ENCODE measurements around the gene ZNF432.

- TF ChIP-seq, protein P1, sequence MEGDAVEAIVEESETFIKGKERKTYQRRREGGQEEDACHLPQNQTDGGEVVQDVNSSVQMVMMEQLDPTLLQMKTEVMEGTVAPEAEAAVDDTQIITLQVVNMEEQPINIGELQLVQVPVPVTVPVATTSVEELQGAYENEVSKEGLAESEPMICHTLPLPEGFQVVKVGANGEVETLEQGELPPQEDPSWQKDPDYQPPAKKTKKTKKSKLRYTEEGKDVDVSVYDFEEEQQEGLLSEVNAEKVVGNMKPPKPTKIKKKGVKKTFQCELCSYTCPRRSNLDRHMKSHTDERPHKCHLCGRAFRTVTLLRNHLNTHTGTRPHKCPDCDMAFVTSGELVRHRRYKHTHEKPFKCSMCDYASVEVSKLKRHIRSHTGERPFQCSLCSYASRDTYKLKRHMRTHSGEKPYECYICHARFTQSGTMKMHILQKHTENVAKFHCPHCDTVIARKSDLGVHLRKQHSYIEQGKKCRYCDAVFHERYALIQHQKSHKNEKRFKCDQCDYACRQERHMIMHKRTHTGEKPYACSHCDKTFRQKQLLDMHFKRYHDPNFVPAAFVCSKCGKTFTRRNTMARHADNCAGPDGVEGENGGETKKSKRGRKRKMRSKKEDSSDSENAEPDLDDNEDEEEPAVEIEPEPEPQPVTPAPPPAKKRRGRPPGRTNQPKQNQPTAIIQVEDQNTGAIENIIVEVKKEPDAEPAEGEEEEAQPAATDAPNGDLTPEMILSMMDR (IDR thresholded peaks at IDR 0.05; ENCODE audit: extremely low read depth in 1 of 2, insufficient read depth in 1 of 2, low read depth in 1 of 2, low read length in 2 of 2) = no peak
- TF ChIP-seq EZH2 (IDR thresholded peaks at IDR 0.05; ENCODE audit: borderline replicate concordance, low read depth, low read length, severe bottlenecking) (no peak), POLR2A (IDR thresholded peaks at IDR 0.05; ENCODE audit: low read depth, low read length) (no peak), POLR2AphosphoS5 (IDR thresholded peaks at IDR 0.05; ENCODE audit: insufficient read depth, low read depth, low read length) (no peak), FOS (IDR thresholded peaks at IDR 0.05; ENCODE audit: borderline replicate concordance, insufficient read depth, low read length) (no peak)
Measured at GRCh38 chr19:52066258-52066863, 17.7 kb upstream of the ZNF432 start.

Data from endothelial cell of umbilical vein (primary cell).